Measurements from ENCODE around the gene TMEM187. TPM values are rescaled to one million over a fixed set of nuclear protein-coding genes. Genes with fewer than 3 reads are reported as not detected.

Gene TMEM187
- total and polyA plus RNA-seq, 2 donors (not counting 1 experiment from before 2014, with no cell fraction given), result 5.5 to 6.4 TPM

- Histone ChIP-seq H3K79me2 (ENCODE audit: control insufficient read depth, insufficient read depth, low read length) (peaks cover 21% of the 10 kb centered on the region), H3K4me1 (ENCODE audit: control insufficient read depth in 2 of 2, insufficient read depth in 2 of 2, low read length in 2 of 2) (peaks cover 6 to 15% of the 10 kb centered on the region in 2 donors), H3K9ac (ENCODE audit: low read length) (peak within 1 kb of the TSS; percentile 67), H4K20me1 (ENCODE audit: control insufficient read depth, insufficient read depth, low read length, poor library complexity, severe bottlenecking) (no peaks in the 10 kb centered on the region), H3K4me3 (ENCODE audit: control extremely low read depth in 1 of 5, extremely low read depth in 1 of 5, insufficient read depth in 1 of 5, low read depth in 2 of 5, low read length in 4 of 5) (peak within 1 kb of the TSS in 4 of 5 experiments; percentile 37 to 68 (median 56)), H3K4me2 (replicated peaks; ENCODE audit: low read depth, low read length, poor library complexity, severe bottlenecking) (peak within 1 kb of the TSS; percentile 83), H3K36me3 (replicated peaks in 1 of 2; ENCODE audit: control extremely low read depth in 1 of 2, control insufficient read depth in 1 of 2, extremely low read depth in 1 of 2, insufficient read depth in 2 of 2, low read length in 1 of 2) (peaks cover 0 to 23% of the 10 kb centered on the region in 2 experiments), H3K27me3 (replicated peaks in 1 of 4; ENCODE audit: control extremely low read depth in 1 of 4, control insufficient read depth in 3 of 4, insufficient read depth in 4 of 4, low read length in 3 of 4) (no peaks in the 10 kb centered on the region), H3K27ac (ENCODE audit: low read length in 2 of 2) (peak within 1 kb of the TSS in 1 of 2 donors; percentile 61), H2AFZ (ENCODE audit: insufficient read depth, low read depth, low read length, poor library complexity, severe bottlenecking) (peak within 1 kb of the TSS; percentile 38), H3K9me3 (ENCODE audit: control extremely low read depth in 1 of 3, control insufficient read depth in 2 of 3, insufficient read depth in 1 of 3, low read length in 2 of 3) (no peaks in the 10 kb centered on the region)
- ATAC-seq (ENCODE audit: low read depth) (peak; percentile 94), DNase-seq (peak; percentile 71)
- under 1% methylated on average over 53 of the region's 87 CpGs for WGBS (ENCODE audit: insufficient coverage)
- ChIA-PET POLR2A (interaction anchor here (0.8 to 2.0 kb wide), 4 partner anchors 8 to 12 kb away, joined by 5 to 6 read pairs (median 5); partner anchors contain the start of gene RENBP), CTCF (interaction anchor here (2.9 to 7.4 kb wide), 2 partner anchors 11 to 12 kb away, joined by 16 to 59 read pairs; partner anchors contain the start of genes ARHGAP4 and RENBP)
- Mint-ChIP-seq H3K27ac (peak within 1 kb of the TSS; percentile 81), H3K4me1 (peaks cover 12% of the 10 kb centered on the region), H3K4me3 (peak within 1 kb of the TSS; percentile 90), H3K27me3 (no peaks in the 10 kb centered on the region), H3K9me3 (ENCODE audit: insufficient read depth) (no peaks in the 10 kb centered on the region)
- intact Hi-C loops (cut with micrococcal nuclease), result loop anchor here (1.0 kb wide), 1 partner anchor 9 kb away; the partner anchor contains the start of gene ARHGAP4
- no peak for TF ChIP-seq EZH2 (IDR thresholded peaks at IDR 0.05; ENCODE audit: borderline replicate concordance, insufficient read depth, low read depth, low read length, poor library complexity, severe bottlenecking)
- no peak for TF ChIP-seq CTCF (IDR thresholded peaks at IDR 0.05)
These were observed 37.7 kb upstream of the TMEM187 start, which contains the start of gene NAA10 for GRCh38 chrX:153934762-153935325. Gene NAA10 (minus strand): TSS chrX:153935037. CDS start chrX:153934904, 133 bp downstream.
